G401 (cell line): ENCODE results near the gene CTH. TPM values are rescaled to one million over a fixed set of nuclear protein-coding genes. Genes with fewer than 3 reads are reported as not detected.
A peak's percentile ranks its signal among the peaks of the same experiment; 100 is the strongest.
"Not testable (repeated sequence)": the region's sequence is repeated elsewhere in the genome, so short reads cannot be mapped to it uniquely, and the experiment has no call there.

ENCODE experiments used
- DNase-seq: peaks from one replicate; pipeline ENCODE4 v3.0.0-alpha.2; 2015; ENCODE audit warnings: low spot score
- in situ Hi-C: cut with HindIII; loops from 2 replicates; pipeline ENCODE4 v1.10.0; 2016; ENCODE audit warnings: low sequenced_read_pairs, mixed read lengths
- total RNA-seq: library from RNA; depleted of rRNA; stranded (reverse); fragments of >200 nt; shearing (Covaris generic); gene quantifications from 2 replicates; pipeline ENCODE4 v1.2.3, GENCODE V29; 2014

CTH gene
- total RNA-seq, 1 experiment from 2014 or later, result 9.7 TPM

DNA sequence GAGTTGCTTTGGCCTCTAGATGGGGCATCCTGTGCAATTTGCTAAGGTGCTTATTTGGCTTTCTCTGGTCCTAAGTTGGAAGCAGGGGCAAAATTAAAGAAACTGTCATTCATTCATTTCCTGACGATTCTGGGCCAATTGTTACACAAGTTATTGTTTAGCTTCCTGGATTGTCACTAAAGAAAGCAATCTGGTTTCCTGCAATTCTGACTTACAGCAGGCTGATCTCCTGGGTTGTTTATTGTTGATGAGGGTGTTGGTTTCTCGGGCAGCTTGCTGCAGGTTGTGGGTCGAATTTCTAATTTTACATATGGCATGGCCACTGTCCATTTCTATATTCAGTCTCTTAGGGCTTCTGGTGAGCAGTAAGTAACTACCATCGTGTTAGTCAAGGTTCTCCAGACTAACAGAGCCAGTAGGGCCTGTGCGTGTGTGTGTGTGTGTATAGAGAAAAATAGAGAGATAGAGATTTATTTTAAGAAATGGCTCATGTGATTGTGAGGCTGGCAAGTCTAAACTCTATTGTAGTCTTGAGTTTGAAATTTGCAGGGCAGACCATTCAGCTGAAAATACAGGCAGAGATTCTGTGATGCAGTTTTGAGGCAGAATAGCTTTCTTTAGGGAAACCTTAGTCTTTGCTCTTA is 30.4 kb downstream of the CTH start:
- in situ Hi-C loops, result no loop called here
- DNase-seq, result no peak

DNA sequence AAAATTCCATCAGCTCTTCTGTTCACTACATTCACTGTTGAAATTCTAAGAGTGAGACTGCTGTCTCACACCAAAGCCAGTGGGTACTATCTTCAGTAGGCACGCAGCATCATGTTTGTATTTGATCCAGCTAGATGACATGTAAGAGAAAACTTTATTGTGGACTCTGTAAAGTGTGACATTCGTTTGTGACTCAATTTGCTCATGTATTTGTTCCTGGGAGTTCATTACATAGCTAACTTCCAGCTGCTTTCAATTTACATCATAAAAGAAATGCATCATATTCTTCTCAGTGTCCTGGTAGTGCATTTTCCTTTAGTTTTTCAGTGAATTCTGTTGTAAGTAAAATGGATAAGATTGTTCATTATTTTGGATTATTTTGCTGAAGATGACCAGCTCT is 31.4 kb downstream of the CTH start:
- in situ Hi-C loops, result no loop called here
- no peak for DNase-seq

DNA sequence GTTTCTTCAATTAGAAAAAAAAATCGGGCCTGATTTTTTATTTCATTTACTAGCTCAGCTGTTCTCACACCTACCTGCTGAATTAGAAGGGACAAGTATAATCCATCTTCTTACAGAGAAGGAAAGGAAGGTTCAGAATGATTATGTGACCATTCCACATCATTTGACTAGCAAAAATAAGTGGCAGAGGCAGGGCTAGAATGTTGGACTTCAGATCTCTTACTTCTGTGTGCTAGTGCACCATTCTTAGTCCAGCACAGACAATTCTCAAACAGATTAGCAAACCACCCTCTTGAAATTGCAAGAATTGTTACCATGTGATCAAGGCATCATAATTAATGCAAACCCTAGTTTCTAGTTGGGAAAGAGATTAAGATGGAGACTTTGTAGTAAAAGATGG is 32.7 kb downstream of the CTH start:
- DNase-seq, result no peak
- in situ Hi-C loops, result no loop called here

DNA sequence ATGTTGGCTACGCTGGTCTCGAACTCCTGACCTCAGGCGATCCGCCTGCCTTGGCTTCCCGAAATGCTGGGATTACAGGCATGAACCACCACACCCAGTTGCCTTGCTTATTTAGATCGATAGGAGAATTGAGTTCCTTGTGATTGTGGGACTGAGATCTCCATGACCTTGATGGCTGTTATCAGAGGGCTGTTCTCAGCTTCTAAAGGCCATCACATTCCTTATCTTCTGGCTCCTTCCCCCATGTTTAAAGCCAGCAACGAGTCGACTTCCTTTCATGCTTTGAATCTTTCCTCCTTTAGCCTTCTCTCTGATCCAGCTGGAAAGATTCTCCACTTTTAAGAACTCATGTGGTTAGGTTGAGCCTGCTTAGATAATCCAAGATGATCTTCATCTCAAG is 38.0 kb downstream of the CTH start:
- no peak for DNase-seq
- in situ Hi-C loops, result no loop called here

DNA sequence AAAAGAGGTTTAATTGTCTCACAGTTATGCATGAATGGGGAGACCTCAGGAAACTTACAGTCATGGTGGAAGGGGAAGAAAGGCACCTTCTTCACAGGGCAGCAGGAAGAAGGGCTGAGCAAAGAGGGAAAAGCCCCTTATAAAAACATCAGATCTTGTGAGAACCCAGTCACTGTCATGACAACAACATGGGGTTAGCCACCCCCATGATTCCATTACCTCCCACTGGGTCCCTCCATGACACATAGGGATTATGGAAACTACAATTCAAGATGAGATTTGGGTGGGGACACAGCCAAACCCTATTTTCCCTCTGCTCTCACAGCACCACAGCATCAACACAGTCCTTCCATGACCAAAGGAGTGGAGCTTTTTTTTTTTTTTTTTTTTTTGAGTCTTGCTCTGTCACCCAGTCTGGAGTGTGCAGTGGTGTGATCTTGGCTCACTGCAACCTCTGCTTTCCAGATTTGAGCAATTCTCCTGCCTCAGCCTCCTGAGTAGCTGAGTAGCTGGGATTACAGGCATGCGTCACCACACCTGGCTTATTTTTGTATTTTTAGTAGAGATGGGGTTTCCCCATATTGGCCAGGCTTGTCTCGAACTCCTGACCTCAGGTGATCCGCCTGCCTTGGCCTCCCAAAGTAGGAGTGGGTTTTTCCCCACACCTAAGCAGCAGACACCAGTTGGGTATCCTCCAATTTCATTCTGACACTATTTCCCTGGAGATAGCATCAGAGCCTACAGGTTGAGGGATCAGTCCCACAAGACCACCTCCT is 41.3 kb downstream of the CTH start:
- in situ Hi-C loops, DNase-seq: not testable (repeated sequence)

DNA sequence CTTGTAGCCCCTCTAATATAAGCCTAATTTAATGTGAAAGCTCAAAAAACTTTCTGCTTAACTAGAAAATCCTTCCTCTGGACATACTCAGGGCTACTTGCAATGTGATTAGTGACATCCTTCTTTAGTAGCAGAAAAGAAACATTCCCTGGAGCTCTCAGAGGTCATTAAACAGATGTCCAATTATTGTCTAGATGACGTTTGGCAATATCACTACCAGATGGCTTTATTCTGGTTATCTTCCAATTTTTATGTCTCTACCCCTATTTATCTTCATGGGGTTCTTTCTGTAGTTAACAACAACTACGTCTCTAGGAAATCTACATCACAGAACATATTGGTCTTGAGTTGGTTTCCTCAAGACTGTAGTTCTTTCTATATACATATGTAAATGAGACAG is 44.2 kb downstream of the CTH start:
- in situ Hi-C loops, result no loop called here
- no peak for DNase-seq

DNA sequence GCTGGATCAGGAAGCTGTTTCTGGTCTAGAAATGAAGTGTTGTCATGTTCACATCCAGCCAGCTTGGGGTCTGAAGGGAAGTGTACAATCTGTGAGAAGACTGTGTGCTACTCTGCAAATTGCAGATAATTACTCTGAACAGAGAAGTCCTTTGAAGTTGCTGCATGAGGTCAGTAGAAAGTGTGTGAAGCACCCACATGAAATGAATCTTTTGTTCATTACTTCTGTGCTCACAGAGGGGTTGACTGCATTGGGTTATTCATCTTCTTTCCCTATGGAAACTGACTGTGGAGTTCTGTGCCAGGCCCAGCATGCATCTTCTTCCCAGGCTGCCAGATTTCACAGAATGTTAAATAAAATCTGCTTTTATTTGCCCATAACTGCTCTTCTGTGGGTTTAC is 47.1 kb downstream of the CTH start:
- peak; percentile 8 for DNase-seq

DNA sequence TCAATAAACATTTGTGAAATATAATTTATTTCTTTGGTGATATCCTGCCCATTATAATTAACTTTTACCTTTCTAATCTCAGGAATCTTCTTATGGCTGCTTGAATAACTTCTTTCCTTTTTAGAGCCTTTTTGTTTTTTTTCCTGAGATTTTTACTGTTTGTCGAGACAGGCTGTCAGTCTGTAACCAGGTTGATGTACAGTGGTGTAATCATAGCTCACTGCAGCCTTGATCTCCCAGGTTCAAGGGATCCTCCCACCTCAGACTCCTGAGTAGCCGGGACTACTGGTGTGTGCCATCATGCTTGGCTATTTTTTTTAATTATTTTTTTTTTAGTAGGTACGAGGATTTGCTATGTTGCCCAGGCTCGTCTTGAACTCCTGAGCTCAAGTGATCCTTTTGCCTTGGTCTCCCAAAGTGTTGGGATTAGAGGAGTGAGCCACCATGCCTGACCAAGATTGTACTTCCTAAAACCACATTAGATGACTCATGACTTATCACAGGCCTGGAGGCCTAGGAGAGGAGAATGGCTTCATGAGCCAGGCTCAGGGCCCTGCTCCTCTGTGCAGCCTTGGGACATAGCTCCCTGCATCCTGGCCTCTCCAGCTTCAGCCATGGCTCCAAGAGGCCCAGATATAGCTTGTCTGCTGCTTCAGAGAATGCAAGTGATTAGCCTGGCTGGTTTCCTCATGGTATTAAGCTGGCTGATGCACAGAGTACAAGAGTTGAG is 48.6 kb downstream of the CTH start:
- in situ Hi-C loops, result no loop called here
- no peak for DNase-seq

More for the DNA sequence above, 47.1 kb downstream of the CTH start:
- in situ Hi-C loops, result no loop called here

DNA sequence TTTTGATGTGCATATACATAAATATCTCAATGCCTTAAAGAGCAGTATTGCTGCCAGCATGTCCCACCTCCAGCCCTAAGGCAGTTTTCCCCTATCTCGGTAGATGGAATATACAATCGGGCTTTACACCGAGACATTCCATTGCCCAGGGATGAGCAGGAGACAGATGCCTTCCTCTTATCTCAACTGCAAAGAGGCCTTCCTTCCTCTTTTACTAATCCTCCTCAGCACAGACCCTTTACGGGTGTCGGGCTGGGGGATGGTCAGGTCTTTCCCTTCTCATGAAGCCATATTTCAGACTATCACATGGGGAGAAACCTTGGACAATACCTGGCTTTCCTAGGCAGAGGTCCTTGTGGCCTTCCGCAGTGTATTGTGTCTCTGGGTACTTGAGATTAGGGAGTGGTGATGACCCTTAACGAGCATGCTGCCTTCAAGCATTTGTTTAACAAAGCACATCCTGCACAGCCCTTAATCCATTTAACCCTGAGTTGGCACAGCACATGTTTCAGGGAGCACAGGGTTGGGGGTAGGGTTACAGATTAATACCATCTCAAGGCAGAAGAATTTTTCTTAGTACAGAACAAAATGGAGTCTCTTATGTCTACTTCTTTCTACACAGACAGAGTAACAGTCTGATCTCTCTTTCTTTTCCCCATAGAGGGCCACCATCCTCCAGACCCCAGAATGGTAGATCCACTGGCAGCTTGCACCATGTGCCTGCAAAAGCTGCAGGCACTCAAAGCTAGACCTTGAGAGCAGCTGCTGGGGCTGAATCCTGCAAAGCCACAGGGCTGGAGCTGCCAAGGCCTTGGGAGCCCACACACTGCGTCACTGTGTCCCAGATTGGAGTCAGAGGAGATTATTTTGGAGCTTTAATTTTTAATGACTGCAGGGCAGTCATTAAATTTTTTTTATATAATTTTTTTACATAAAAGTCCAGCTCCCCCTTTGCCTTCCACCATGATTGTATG is 50.0 kb downstream of the CTH start:
- DNase-seq, in situ Hi-C loops: not testable (repeated sequence)

DNA sequence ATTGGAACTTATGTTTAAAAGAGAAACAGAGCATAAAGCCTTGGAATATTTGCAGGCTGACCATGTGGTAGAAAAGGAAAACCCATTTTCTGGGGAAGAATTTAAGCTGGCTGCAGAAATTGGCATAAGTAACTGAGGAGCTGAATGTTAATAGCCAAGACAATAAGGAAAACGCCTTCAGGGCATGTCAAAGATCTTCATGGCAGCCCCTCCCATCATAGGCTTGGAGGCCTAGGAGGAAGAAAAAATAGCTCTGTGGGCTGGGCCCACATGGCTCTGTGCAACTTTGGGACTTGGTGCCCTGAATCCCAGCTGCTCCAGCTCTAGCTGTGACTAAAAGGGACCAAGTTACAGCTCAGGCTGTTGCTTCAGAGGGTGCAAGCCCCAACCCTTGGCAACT is 51.5 kb downstream of the CTH start:
- DNase-seq, result no peak
- in situ Hi-C loops, result no loop called here

DNA sequence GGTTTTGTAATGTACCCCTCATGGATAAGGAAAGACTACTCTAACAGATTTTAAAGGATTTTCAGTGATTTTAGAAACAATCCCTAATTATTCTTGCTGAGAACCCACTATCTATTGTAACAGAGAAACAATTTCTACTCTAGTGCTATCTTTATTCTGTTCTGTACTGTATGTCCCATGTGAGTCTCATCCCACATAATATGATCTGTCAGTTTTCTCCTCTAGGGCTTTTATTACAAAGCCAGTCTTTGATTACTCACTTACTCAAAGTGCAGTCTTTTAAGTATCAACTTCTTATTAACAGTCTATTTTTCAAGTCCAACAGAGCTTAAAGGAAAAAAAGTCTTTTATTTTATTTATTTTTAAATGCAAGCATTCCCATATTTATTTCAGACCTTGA is 54.8 kb downstream of the CTH start:
- in situ Hi-C loops, result no loop called here
- no peak for DNase-seq

DNA sequence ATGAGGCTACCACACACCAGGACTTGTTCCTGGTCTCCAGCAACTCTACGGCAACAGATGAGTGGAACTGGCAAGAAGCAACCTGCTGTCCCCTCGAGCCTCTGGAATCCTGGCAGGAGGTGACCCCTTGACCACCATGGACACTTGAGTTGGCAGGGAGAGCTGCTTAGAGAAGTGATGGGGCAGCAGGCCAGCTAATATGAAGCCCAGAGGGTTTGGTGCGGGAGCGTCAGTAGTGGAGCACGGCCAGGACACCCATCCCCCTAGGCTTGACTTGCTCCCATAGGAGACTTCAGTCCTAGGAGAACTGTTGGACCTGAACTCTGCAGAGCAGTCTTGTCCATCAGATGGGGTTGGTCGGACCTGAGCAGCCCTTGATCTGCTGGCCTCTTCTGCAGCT is 56.5 kb downstream of the CTH start:
- in situ Hi-C loops, result no loop called here
- DNase-seq, result no peak

DNA sequence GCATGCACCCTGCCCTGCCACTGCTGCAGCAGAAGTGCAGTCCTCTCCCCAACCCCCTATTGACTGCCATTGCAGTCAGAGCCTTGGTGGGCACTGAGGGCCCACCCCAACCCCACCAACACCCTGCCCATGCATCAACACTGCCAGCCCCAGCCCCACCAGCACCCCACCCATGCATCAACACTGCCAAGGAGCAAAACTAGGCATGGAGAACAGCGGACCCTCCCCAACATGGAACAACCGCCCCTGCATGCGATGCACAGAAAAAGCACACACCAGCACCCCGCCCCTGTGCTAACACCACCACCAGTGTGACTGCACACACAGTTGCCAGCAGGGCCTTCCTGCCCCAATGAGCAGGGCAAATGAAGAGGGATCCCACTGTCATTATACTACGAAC is 57.1 kb downstream of the CTH start:
- in situ Hi-C loops, result no loop called here

DNA sequence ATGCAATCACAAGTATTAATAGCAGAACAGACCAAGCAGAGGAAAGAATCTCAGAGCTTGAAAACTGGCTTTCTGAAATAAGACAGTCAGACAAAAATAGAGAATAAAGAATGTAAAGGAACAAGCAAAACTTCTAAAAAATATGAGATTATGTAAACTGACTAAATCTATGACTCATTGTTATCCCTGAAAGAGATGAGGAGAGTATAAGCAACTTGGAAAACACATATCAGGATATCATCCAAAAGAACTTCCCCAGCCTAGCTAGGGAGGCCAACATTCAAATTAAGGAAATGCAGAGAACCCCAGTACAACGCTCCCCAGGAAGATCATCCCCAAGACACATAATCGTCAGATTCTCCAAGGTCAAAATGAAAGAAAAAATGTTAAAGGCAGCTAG is 58.1 kb downstream of the CTH start:
- DNase-seq, in situ Hi-C loops: not testable (repeated sequence)

More for the DNA sequence above, 57.1 kb downstream of the CTH start:
- no peak for DNase-seq

DNA sequence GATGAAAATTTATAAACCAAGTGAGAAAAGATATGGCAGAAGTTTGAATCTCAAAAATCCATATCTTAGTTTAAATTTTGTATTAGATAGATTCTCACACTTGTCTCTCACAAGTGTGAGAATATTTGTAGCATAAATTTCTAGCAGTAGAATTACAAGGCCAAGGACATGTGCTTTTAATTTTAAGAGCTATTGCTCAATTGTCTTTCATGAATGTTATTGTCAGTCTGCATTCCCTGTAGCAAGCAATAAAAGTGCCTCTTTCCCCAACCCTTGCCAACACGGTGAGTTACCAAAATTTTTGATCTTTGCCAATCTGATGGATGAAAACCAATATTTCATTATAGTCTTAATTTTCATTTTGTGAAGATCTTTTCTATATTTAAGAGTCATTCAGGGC is 64.0 kb downstream of the CTH start:
- in situ Hi-C loops, result no loop called here
- DNase-seq, result no peak

DNA sequence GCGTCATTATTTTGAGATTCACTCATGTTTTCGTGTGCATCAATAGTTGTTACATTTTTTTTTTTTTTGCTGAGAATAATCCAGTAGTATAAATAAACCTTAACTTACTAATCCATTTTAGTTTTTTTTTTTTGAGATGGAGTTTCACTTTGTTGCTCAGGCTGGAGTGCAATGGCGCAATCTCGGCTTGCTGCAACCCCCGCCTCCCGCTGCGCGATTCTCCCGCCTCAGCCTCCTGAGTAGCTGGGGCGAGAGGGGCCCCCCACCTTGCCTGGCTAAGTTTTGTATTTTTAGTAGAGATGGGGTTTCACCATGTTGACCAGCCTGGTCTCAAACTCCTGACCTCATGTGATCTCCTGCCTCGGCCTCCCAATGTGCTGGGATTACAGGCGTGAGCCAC is 66.0 kb downstream of the CTH start:
- DNase-seq, result no peak
- in situ Hi-C loops, result no loop called here

DNA sequence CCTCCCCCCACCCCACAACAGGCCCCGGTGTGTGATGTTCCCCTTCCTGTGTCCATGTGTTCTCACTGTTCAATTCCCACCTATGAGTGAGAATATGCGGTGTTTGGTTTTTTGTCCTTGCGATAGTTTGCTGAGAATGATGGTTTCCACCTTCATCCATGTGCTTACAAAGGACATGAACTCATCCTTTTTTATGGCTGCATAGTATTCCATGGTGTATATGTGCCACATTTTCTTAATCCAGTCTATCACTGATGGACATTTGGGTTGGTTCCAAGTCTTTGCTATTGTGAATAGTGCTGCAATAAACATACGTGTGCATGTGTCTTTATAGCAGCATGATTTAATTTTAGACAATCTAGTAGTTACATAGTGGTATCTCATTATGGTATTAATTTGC is 66.8 kb downstream of the CTH start:
- in situ Hi-C loops, DNase-seq: not testable (repeated sequence)

DNA sequence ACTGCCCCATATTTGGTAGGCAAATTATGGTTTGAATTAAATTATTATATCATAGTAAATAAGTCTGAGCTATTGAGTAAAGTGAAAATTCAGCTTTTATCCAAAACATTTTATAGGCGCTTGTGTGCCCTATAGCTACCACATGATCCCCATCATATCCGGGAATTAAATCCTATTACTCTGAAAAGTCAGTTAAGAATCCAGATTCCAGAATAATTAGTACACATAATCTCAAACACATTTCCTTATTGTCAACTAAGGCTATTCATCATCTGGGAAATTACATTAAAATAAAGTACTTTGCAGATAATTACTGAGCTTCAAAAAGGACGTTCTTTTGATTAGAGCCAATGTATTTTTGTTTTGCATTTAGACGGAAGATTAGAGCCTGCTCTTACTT is 72.3 kb downstream of the CTH start:
- no peak for DNase-seq
- in situ Hi-C loops, result no loop called here

DNA sequence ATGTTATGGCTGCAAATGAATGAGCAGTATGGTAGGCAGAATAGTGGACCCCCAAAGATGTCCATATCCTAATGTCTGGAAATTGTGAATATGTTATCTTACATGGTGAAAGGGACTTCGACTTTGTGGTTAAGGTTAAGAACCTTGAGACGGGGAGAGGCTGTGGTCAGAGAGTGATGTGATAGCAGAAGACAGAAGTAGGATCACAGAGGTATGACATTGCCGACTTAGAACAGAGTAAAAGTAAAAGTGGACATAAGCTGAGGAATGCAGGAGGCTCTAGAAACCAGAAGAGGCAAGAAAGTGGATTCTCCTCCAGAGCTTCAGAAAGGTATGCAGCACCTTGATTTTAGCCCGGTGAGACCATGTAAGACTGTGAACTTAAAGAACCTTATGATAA is 74.6 kb downstream of the CTH start:
- DNase-seq, result no peak
- in situ Hi-C loops, result no loop called here
